ENCODE results near the gene NLRP9. TPM values are rescaled to one million over a fixed set of nuclear protein-coding genes. Genes with fewer than 3 reads are reported as not detected.
A peak's percentile ranks its signal among the peaks of the same experiment; 100 is the strongest.

The NLRP9 gene
- total and polyA plus RNA-seq, 2 of the 8 experiments (the other 6 are each of a cell fraction or from before 2014, with no cell fraction given) = not detected

DNA sequence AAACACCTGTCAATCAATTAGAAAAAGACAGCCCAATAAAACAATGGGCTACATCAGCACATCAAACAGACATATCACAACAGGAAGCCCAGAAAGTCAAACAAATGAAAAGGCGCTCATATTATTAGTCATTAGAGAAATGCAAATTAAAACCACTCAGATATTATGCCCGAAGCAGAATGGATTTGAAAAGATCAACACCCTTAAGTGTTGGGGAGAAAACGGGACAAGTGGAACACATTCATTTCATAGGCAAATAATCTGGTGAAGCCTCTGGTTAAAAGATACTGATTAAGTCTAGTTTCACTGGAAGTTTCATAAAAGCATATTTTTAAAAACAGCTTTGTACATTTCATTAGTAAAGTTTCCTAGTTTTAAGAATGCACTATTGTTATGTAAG lies 17.4 kb downstream of the NLRP9 start:
- H4K91ac ChIP-seq (replicated peaks; ENCODE audit: insufficient read length, low read length) = no peak overlapping the region
- no peak overlapping the region for H2BK20ac ChIP-seq (ENCODE audit: low read length)
- no peak overlapping the region for H3K4me2 ChIP-seq (ENCODE audit: insufficient read depth in 1 of 2, low read depth in 2 of 2, low read length in 2 of 2)
- H2BK5ac ChIP-seq (ENCODE audit: low read depth, low read length) = no peak overlapping the region
- H3K4ac ChIP-seq (replicated peaks; ENCODE audit: insufficient read length, low read depth, low read length) = no peak overlapping the region
- H3K9ac ChIP-seq (replicated peaks in 1 of 4; ENCODE audit: extremely low read depth in 1 of 4, low read depth in 3 of 4, low read length in 3 of 4) = no peak overlapping the region
- no peaks in the 10 kb centered on the region for H3K23me2 ChIP-seq (ENCODE audit: low read depth, low read length)
- H3K27me3 ChIP-seq (replicated peaks in 1 of 4; ENCODE audit: control insufficient read depth in 3 of 4, extremely low read depth in 1 of 4, insufficient read depth in 3 of 4, low read length in 3 of 4) = no peaks in the 10 kb centered on the region
- H3K79me1 ChIP-seq (ENCODE audit: low read depth, low read length) = no peaks in the 10 kb centered on the region
- no peak overlapping the region for H2BK12ac ChIP-seq (ENCODE audit: low read depth, low read length)
- H3K4me3 ChIP-seq (ENCODE audit: extremely low read depth in 1 of 4, insufficient read depth in 2 of 4, low read depth in 3 of 4, low read length in 4 of 4) = no peak overlapping the region
- H3K36me3 ChIP-seq (ENCODE audit: control insufficient read depth in 2 of 4, insufficient read depth in 4 of 4, low read length in 3 of 4) = no peaks in the 10 kb centered on the region
- H4K5ac ChIP-seq (ENCODE audit: insufficient read length, low read depth, low read length) = no peak overlapping the region
- peak overlapping the region; percentile 59 for H3K56ac ChIP-seq (replicated peaks; ENCODE audit: insufficient read length, low read depth, low read length)
- no peaks in the 10 kb centered on the region for H3K4me1 ChIP-seq (replicated peaks in 1 of 4; ENCODE audit: control insufficient read depth in 3 of 4, insufficient read depth in 4 of 4, low read length in 3 of 4)
- DNase-seq (ENCODE audit: low read depth in 1 of 2, low spot score in 2 of 2) (no peak), FAIRE-seq (no peak)
- no peak overlapping the region for H4K8ac ChIP-seq (ENCODE audit: extremely low read depth, insufficient read depth, low read length)
- no peak overlapping the region for H2AK5ac ChIP-seq (ENCODE audit: low read depth, low read length)
- H3K18ac ChIP-seq (ENCODE audit: extremely low read depth, low read length) = no peak overlapping the region
- POLR2A ChIA-PET (ENCODE audit: partially characterized antibody) = no interaction called here
- H3K14ac ChIP-seq (ENCODE audit: insufficient read length) = no peak overlapping the region
- TF ChIP-seq, protein P1, sequence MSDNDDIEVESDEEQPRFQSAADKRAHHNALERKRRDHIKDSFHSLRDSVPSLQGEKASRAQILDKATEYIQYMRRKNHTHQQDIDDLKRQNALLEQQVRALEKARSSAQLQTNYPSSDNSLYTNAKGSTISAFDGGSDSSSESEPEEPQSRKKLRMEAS (IDR thresholded peaks at IDR 0.05) = no peak
- TF ChIP-seq, protein P2, sequence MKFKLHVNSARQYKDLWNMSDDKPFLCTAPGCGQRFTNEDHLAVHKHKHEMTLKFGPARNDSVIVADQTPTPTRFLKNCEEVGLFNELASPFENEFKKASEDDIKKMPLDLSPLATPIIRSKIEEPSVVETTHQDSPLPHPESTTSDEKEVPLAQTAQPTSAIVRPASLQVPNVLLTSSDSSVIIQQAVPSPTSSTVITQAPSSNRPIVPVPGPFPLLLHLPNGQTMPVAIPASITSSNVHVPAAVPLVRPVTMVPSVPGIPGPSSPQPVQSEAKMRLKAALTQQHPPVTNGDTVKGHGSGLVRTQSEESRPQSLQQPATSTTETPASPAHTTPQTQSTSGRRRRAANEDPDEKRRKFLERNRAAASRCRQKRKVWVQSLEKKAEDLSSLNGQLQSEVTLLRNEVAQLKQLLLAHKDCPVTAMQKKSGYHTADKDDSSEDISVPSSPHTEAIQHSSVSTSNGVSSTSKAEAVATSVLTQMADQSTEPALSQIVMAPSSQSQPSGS (IDR thresholded peaks at IDR 0.05; ENCODE audit: low read length) = no peak
- TF ChIP-seq SP2 (IDR thresholded peaks at IDR 0.05; ENCODE audit: low read length) (no peak), EZH2 (IDR thresholded peaks at IDR 0.05; ENCODE audit: low read depth, low read length, severe bottlenecking) (no peak)
- no peaks in the 10 kb centered on the region for H4K20me1 ChIP-seq (replicated peaks in 1 of 2; ENCODE audit: control insufficient read depth in 1 of 2, insufficient read depth in 2 of 2, low read length in 2 of 2)
- H3K23ac ChIP-seq (ENCODE audit: insufficient read length) = no peak overlapping the region
- no peak overlapping the region for H2BK15ac ChIP-seq (ENCODE audit: low read length)
- H3K27ac ChIP-seq (ENCODE audit: low read depth, low read length) = no peak overlapping the region
- CTCF ChIA-PET (ENCODE audit: partially characterized antibody) = no interaction called here
- WGBS, 2 experiments (ENCODE audit: extremely low coverage in 1 of 2, insufficient coverage in 1 of 2, insufficient read length in 1 of 2, insufficient replicate concordance in 2 of 2, low coverage in 1 of 2, low lambda C conversion rate in 2 of 2, missing lambda C conversion rate in 1 of 2) = 67% methylated on average over 3 of the region's 3 CpGs; no CpG with 5 or more reads in 1 of the 2 experiments
- no peak overlapping the region for H2BK120ac ChIP-seq (replicated peaks; ENCODE audit: low read depth, low read length)
- peaks cover 30 to 82% of the 10 kb centered on the region in 2 experiments for H3K9me3 ChIP-seq (ENCODE audit: insufficient read depth in 2 of 2, low read depth in 1 of 2, low read length in 1 of 2)
- no peaks in the 10 kb centered on the region for H3K79me2 ChIP-seq (ENCODE audit: control insufficient read depth in 1 of 2, insufficient read depth in 2 of 2, low read length in 2 of 2)
- no peak overlapping the region for H2AFZ ChIP-seq (ENCODE audit: low read length)

Measured in H1 (cell line).